ENCODE results near the gene SMIM38. TPM values are rescaled to one million over a fixed set of nuclear protein-coding genes. Genes with fewer than 3 reads are reported as not detected.

SMIM38 gene
- total RNA-seq, 1 experiment from 2014 or later, result 0.09 TPM

DNA sequence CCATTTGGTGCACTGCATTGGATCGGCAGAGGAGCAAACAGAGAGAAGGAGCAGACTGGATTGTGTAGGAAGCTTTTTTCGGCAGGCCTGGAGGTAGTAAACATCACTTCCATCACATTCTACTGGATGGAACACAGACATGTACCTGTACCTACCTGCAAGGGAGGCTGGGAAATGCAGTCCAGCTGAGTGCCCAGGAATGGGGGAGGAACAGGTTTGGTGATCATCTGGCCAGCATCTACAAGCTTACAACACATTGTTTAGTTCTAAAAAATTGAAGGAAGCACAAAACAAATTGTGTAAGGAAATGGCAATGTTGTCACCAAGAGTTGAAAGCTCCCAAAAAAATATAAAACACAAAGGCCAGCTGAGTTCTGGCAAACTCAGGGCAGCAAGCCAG is 19.1 kb downstream of the SMIM38 start:
- Histone ChIP-seq H4K91ac (ENCODE audit: insufficient read length, low read depth, low read length) (no peak overlapping the region), H3K18ac (ENCODE audit: insufficient read length, low read depth, low read length) (no peak overlapping the region), H3K4ac (ENCODE audit: low read depth, low read length) (no peak overlapping the region), H2BK15ac (ENCODE audit: low read depth, low read length) (no peak overlapping the region), H2AK5ac (ENCODE audit: insufficient read length, low read length) (no peak overlapping the region), H4K20me1 (ENCODE audit: control insufficient read depth, insufficient read depth, insufficient read length) (no peaks in the 10 kb centered on the region), H3K23me2 (ENCODE audit: insufficient read length, low read depth, low read length, poor library complexity, severe bottlenecking) (no peaks in the 10 kb centered on the region), H3K9me3 (ENCODE audit: control insufficient read depth, low read depth, low read length) (no peaks in the 10 kb centered on the region), H2BK5ac (ENCODE audit: insufficient read length, low read length) (no peak overlapping the region), H4K8ac (replicated peaks; ENCODE audit: insufficient read length, low read depth, low read length) (no peak overlapping the region), H4K5ac (ENCODE audit: insufficient read length, low read depth, low read length) (no peak overlapping the region), H3K79me1 (ENCODE audit: insufficient read depth, low read depth, low read length, poor library complexity, severe bottlenecking) (no peaks in the 10 kb centered on the region), H3K27ac (ENCODE audit: insufficient read length, low read depth, low read length) (no peak overlapping the region), H3K27me3 (ENCODE audit: insufficient read depth, low read length) (no peaks in the 10 kb centered on the region), H3K4me1 (ENCODE audit: insufficient read depth, low read length) (no peaks in the 10 kb centered on the region), H3K23ac (ENCODE audit: insufficient read length, low read depth, low read length) (no peak overlapping the region), H3K9ac (ENCODE audit: extremely low read depth, insufficient read length, low read length) (no peak overlapping the region), H2BK20ac (ENCODE audit: low read depth, low read length, poor library complexity, severe bottlenecking) (no peak overlapping the region), H3K4me2 (ENCODE audit: insufficient read depth, insufficient read length, low read length) (no peak overlapping the region), H3K14ac (ENCODE audit: insufficient read depth, low read length) (no peak overlapping the region), H2BK120ac (ENCODE audit: low read depth, low read length, poor library complexity, severe bottlenecking) (no peak overlapping the region), H3K56ac (ENCODE audit: insufficient read length, low read depth, low read length) (no peak overlapping the region), H2AFZ (ENCODE audit: low read length) (no peak overlapping the region), H3K79me2 (ENCODE audit: insufficient read depth, low read length) (no peaks in the 10 kb centered on the region), H3T11ph (ENCODE audit: low read length) (no peak overlapping the region), H2BK12ac (ENCODE audit: insufficient read length, low read depth, low read length) (no peak overlapping the region)
- Mint-ChIP-seq H3K4me1 (0 out of 4 replicates have a peak, but pooled peaks cover 0 to 2% of the 10 kb centered on the region in 2 experiments), H3K27ac (no peak overlapping the region), H3K36me3 (ENCODE audit: insufficient read depth in 1 of 3, low read depth in 3 of 3) (no peaks in the 10 kb centered on the region), H3K9me3 (peaks cover 6 to 8% of the 10 kb centered on the region in 2 experiments; a peak in 3 of 5 replicates), H3K27me3 (ENCODE audit: low read depth) (peaks cover 11% of the 10 kb centered on the region), H3K4me3 (no peak overlapping the region)
- TF ChIP-seq, protein P1, sequence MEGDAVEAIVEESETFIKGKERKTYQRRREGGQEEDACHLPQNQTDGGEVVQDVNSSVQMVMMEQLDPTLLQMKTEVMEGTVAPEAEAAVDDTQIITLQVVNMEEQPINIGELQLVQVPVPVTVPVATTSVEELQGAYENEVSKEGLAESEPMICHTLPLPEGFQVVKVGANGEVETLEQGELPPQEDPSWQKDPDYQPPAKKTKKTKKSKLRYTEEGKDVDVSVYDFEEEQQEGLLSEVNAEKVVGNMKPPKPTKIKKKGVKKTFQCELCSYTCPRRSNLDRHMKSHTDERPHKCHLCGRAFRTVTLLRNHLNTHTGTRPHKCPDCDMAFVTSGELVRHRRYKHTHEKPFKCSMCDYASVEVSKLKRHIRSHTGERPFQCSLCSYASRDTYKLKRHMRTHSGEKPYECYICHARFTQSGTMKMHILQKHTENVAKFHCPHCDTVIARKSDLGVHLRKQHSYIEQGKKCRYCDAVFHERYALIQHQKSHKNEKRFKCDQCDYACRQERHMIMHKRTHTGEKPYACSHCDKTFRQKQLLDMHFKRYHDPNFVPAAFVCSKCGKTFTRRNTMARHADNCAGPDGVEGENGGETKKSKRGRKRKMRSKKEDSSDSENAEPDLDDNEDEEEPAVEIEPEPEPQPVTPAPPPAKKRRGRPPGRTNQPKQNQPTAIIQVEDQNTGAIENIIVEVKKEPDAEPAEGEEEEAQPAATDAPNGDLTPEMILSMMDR (conservative IDR thresholded peaks at IDR 0.05), result no peak
- no CpG with 5 or more reads among the region's 2 CpGs for WGBS (ENCODE audit: extremely low coverage, insufficient read length, low lambda C conversion rate)
- DNase-seq, result no peak

Data from H9 (cell line).